OCI-LY1 (cell line): ENCODE data around the gene SAG.

Source experiments
- EZH2 ChIP-seq: fragments of 200-600 bp; sonication (generic), shearing (Covaris generic); IDR thresholded peaks from 2 replicates; pipeline ENCODE4 v1.8.0; 2017; ENCODE audit warnings: borderline replicate concordance, mixed run types, mild to moderate bottlenecking, antibody characterized with exemption, low read length, moderate library complexity, mixed read lengths
- TF ChIP-seq, protein P1 (sequence below): fragments of 200-600 bp; sonication (generic), shearing (Covaris generic); IDR thresholded peaks from 2 replicates; pipeline ENCODE4 v1.5.1; 2017; ENCODE audit warnings: mild to moderate bottlenecking, antibody characterized with exemption, low read length, moderate library complexity, mixed read lengths

DNA sequence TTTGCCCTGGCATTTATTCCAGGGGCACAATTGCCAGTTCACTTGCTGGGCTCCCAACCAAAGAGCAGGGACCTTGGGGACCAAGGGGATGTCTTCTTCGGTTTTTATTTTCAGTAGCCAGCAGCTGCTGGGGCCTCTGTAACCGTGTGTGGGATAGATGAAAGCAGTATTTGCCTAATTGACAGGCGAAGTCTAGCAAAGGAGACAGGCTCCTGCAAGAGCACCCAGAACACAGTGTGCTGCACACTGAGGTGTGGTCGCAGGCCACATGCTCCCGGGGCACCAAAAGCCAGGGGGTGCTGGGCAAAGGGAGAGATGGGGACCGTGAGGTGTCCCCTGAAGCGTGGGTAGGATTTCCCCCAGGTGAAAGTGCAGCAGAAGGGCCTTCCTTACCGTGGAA, 5.3 kb downstream of the SAG start:
- TF ChIP-seq, protein P1, sequence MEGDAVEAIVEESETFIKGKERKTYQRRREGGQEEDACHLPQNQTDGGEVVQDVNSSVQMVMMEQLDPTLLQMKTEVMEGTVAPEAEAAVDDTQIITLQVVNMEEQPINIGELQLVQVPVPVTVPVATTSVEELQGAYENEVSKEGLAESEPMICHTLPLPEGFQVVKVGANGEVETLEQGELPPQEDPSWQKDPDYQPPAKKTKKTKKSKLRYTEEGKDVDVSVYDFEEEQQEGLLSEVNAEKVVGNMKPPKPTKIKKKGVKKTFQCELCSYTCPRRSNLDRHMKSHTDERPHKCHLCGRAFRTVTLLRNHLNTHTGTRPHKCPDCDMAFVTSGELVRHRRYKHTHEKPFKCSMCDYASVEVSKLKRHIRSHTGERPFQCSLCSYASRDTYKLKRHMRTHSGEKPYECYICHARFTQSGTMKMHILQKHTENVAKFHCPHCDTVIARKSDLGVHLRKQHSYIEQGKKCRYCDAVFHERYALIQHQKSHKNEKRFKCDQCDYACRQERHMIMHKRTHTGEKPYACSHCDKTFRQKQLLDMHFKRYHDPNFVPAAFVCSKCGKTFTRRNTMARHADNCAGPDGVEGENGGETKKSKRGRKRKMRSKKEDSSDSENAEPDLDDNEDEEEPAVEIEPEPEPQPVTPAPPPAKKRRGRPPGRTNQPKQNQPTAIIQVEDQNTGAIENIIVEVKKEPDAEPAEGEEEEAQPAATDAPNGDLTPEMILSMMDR, result no peak
- no peak for TF ChIP-seq EZH2
